ENCODE results near the gene P2RX2. TPM values are rescaled to one million over a fixed set of nuclear protein-coding genes. Genes with fewer than 3 reads are reported as not detected.

Gene P2RX2
- total and polyA plus RNA-seq, 2 of the 4 experiments (the other 2 are of a cell fraction) = not detected

DNA sequence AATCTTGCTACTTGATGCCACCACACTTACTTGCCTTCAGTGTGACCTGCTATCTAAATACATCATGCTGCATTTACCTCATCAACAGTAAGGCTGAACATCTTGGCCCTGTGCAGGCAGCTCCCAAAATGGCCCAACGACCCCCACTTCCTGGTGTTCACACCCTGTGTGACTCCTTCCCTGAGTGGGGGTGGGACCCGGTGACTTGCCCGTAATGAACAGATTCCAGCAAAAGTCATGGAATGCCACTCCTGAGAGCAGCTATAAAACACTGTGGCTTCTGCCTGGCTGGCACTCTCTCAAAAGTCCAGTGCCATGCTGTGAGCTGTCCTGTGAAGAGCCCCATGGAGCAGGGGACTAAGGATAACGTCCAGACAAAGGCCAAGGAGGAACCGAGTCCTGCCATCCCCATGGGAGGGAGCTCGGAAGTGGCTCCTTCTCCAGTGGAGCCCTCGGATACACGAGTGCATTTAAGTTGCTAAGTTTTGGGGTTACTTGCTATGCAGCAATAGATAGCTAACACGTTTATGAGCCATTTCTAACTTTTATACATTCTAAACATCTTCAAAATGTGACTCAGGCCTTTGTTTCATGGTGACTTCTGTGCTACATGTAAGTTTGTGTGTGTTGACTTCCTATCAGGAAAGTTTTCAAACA, 33.0 kb downstream of the P2RX2 start:
- ChIA-PET POLR2A (ENCODE audit: unreplicated experiment) (no interaction called here), CTCF (no interaction called here)
- H3K4me3 ChIP-seq (ENCODE audit: insufficient read depth, low read depth, low read length) = no peak overlapping the region
- no peak overlapping the region for H2BK20ac ChIP-seq (ENCODE audit: low read depth, low read length)
- dilution Hi-C loops (cut with HindIII; ENCODE audit: low sequenced_read_pairs, unreplicated experiment) (no loop called here), in situ Hi-C loops (cut with MboI; ENCODE audit: low sequenced_read_pairs) (no loop called here), intact Hi-C loops (cut with micrococcal nuclease) (no loop called here)
- H2BK15ac ChIP-seq (ENCODE audit: low read depth, low read length) = no peak overlapping the region
- H3K56ac ChIP-seq (ENCODE audit: extremely low read depth, insufficient read depth, low read length) = no peak overlapping the region
- H2BK120ac ChIP-seq (ENCODE audit: low read depth, low read length) = no peak overlapping the region
- no peaks in the 10 kb centered on the region for H3K4me1 ChIP-seq (ENCODE audit: control insufficient read depth, insufficient read depth, low read length)
- DNase-seq = no peak
- peaks cover 21% of the 10 kb centered on the region for H3K36me3 ChIP-seq (ENCODE audit: control insufficient read depth, insufficient read depth, low read length)
- no peak overlapping the region for H4K8ac ChIP-seq (ENCODE audit: low read depth in 2 of 2, low read length in 2 of 2)
- H3K79me1 ChIP-seq (ENCODE audit: low read depth in 1 of 2, low read length in 2 of 2) = no peaks in the 10 kb centered on the region
- no peak overlapping the region for H3K23ac ChIP-seq (ENCODE audit: low read depth, low read length)
- TF ChIP-seq MXI1 (IDR thresholded peaks at IDR 0.05; ENCODE audit: borderline replicate concordance, low read depth, low read length) (no peak), SMC3 (IDR thresholded peaks at IDR 0.05; ENCODE audit: low read depth, low read length) (no peak), CHD1 (IDR thresholded peaks at IDR 0.05; ENCODE audit: low read depth, low read length) (no peak), NFE2L2 (IDR thresholded peaks at IDR 0.05; ENCODE audit: low read depth, low read length) (no peak), BHLHE40 (IDR thresholded peaks at IDR 0.05; ENCODE audit: low read depth, low read length) (no peak), MAFK (IDR thresholded peaks at IDR 0.05; ENCODE audit: low read depth, low read length) (no peak), RAD21 (IDR thresholded peaks at IDR 0.05; ENCODE audit: low read length) (no peak), CEBPB (IDR thresholded peaks at IDR 0.05; ENCODE audit: low read depth, low read length) (no peak), MAZ (IDR thresholded peaks at IDR 0.05; ENCODE audit: borderline replicate concordance, low read depth, low read length) (no peak), FOS (IDR thresholded peaks at IDR 0.05; ENCODE audit: low read depth, low read length) (no peak), RCOR1 (IDR thresholded peaks at IDR 0.05; ENCODE audit: insufficient replicate concordance, low read length) (no peak), RFX5 (IDR thresholded peaks at IDR 0.05; ENCODE audit: low read depth, low read length) (no peak), POLR2A (IDR thresholded peaks at IDR 0.05; ENCODE audit: low read depth, low read length) (no peak)
- TF ChIP-seq, protein P1, sequence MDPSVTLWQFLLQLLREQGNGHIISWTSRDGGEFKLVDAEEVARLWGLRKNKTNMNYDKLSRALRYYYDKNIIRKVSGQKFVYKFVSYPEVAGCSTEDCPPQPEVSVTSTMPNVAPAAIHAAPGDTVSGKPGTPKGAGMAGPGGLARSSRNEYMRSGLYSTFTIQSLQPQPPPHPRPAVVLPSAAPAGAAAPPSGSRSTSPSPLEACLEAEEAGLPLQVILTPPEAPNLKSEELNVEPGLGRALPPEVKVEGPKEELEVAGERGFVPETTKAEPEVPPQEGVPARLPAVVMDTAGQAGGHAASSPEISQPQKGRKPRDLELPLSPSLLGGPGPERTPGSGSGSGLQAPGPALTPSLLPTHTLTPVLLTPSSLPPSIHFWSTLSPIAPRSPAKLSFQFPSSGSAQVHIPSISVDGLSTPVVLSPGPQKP (IDR thresholded peaks at IDR 0.05; ENCODE audit: borderline replicate concordance, low read depth, low read length) = no peak
- TF ChIP-seq, protein P2, sequence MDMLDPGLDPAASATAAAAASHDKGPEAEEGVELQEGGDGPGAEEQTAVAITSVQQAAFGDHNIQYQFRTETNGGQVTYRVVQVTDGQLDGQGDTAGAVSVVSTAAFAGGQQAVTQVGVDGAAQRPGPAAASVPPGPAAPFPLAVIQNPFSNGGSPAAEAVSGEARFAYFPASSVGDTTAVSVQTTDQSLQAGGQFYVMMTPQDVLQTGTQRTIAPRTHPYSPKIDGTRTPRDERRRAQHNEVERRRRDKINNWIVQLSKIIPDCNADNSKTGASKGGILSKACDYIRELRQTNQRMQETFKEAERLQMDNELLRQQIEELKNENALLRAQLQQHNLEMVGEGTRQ (IDR thresholded peaks at IDR 0.05; ENCODE audit: low read depth, low read length) = no peak
- TF ChIP-seq, protein P3, sequence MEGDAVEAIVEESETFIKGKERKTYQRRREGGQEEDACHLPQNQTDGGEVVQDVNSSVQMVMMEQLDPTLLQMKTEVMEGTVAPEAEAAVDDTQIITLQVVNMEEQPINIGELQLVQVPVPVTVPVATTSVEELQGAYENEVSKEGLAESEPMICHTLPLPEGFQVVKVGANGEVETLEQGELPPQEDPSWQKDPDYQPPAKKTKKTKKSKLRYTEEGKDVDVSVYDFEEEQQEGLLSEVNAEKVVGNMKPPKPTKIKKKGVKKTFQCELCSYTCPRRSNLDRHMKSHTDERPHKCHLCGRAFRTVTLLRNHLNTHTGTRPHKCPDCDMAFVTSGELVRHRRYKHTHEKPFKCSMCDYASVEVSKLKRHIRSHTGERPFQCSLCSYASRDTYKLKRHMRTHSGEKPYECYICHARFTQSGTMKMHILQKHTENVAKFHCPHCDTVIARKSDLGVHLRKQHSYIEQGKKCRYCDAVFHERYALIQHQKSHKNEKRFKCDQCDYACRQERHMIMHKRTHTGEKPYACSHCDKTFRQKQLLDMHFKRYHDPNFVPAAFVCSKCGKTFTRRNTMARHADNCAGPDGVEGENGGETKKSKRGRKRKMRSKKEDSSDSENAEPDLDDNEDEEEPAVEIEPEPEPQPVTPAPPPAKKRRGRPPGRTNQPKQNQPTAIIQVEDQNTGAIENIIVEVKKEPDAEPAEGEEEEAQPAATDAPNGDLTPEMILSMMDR (conservative IDR thresholded peaks at IDR 0.05; ENCODE audit: low read depth, low read length) = no peak
- no peak overlapping the region for H2AFZ ChIP-seq (replicated peaks; ENCODE audit: low read length, poor library complexity)
- no peak overlapping the region for H3K18ac ChIP-seq (ENCODE audit: low read depth, low read length)
- H2AK9ac ChIP-seq (replicated peaks; ENCODE audit: low read depth, low read length, poor library complexity) = peak overlapping the region; percentile 33
- no peak overlapping the region for H3K4me2 ChIP-seq (ENCODE audit: low read depth, low read length)
- no peak overlapping the region for H4K5ac ChIP-seq (ENCODE audit: low read depth, low read length)
- no peak overlapping the region for H3K4ac ChIP-seq (ENCODE audit: low read depth, low read length)
- no peaks in the 10 kb centered on the region for H4K20me1 ChIP-seq (ENCODE audit: insufficient read depth, low read length)
- no peak overlapping the region for H3K9ac ChIP-seq (ENCODE audit: low read depth, low read length)
- no peak overlapping the region for H4K91ac ChIP-seq (ENCODE audit: insufficient read depth, low read depth, low read length)
- H3K27ac ChIP-seq (ENCODE audit: insufficient read depth, low read length) = no peak overlapping the region
- H3K14ac ChIP-seq (replicated peaks; ENCODE audit: low read depth, low read length) = no peak overlapping the region
- ATAC-seq (ENCODE audit: low read depth) = no peak
- no peaks in the 10 kb centered on the region for H3K9me3 ChIP-seq (ENCODE audit: control insufficient read depth, insufficient read depth, low read length)
- no TSS peak for BruUV-seq (replicated peaks)
- H2BK5ac ChIP-seq (ENCODE audit: low read depth, low read length, poor library complexity, severe bottlenecking) = no peak overlapping the region
- no peaks in the 10 kb centered on the region for H3K27me3 ChIP-seq (ENCODE audit: control insufficient read depth, insufficient read depth, low read length)
- no CpG with 5 or more reads among the region's 9 CpGs for WGBS, 2 experiments (ENCODE audit: extremely low coverage in 2 of 2, insufficient read length in 1 of 2)
- H2AK5ac ChIP-seq (ENCODE audit: low read depth, low read length) = no peak overlapping the region
- no peaks in the 10 kb centered on the region for H3K9me1 ChIP-seq (ENCODE audit: insufficient read depth, low read length)

Data from IMR-90 (cell line).